Gastrocnemius medialis (tissue), 4 donors: Measurements from ENCODE around the gene GNA15.

Source experiments
- CTCF ChIP-seq, 5 experiments: fragments of 450-650 bp in 3 of 5; fragments of 200-600 bp in 2 of 5; sonication (generic) in 2 of 5; IDR thresholded peaks in 4 of 5; conservative IDR thresholded peaks in 1 of 5; 1 replicate in 4 of 5; 2 replicates in 1 of 5; pipeline ENCODE4 v1.5.1; 2016 to 2019; ENCODE audit warnings: antibody characterized with exemption in 5 of 5, mild to moderate bottlenecking in 3 of 5, moderate library complexity in 3 of 5
- POLR2A ChIP-seq, 2 donors: fragments of 450-650 bp; IDR thresholded peaks; one replicate each; pipeline ENCODE4 v1.6.1; 2017; ENCODE audit warnings: antibody characterized with exemption in 2 of 2, mild to moderate bottlenecking in 2 of 2, moderate library complexity in 2 of 2

GRCh38 chr19:3129112-3129511, 6.7 kb upstream of the GNA15 start:
- no peak for TF ChIP-seq CTCF (IDR thresholded peaks at IDR 0.05 in 4 of 5, conservative IDR thresholded peaks at IDR 0.05 in 1 of 5)
- no peak for TF ChIP-seq POLR2A (IDR thresholded peaks at IDR 0.05)
